NK-92 treated with Interleukin-12 subunit alpha and Interleukin-12 subunit beta, amount 100 ng/mL, for 24 hours (cell line): ENCODE data around the gene NSUN3.
"Not testable (repeated sequence)": the region's sequence is repeated elsewhere in the genome, so short reads cannot be mapped to it uniquely, and the experiment has no call there.

Experiments
- DNase-seq: peaks from one replicate; lab custom pipeline; 2025; lab: John Stamatoyannopoulos, UW

Gene NSUN3

GRCh38 chr3:94069194-94069813 is 6.4 kb downstream of the NSUN3 start:
- no peak for DNase-seq

GRCh38 chr3:94070341-94070911 is 7.6 kb downstream of the NSUN3 start:
- no peak for DNase-seq

GRCh38 chr3:94071713-94072284 is 8.9 kb downstream of the NSUN3 start:
- DNase-seq, result no peak

- DNase-seq, result no peak
Observed at GRCh38 chr3:94076055-94076454, 13.2 kb downstream of the NSUN3 start.

- DNase-seq, result not testable (repeated sequence)
Observed at GRCh38 chr3:94080552-94080951, 17.7 kb downstream of the NSUN3 start.

DNA sequence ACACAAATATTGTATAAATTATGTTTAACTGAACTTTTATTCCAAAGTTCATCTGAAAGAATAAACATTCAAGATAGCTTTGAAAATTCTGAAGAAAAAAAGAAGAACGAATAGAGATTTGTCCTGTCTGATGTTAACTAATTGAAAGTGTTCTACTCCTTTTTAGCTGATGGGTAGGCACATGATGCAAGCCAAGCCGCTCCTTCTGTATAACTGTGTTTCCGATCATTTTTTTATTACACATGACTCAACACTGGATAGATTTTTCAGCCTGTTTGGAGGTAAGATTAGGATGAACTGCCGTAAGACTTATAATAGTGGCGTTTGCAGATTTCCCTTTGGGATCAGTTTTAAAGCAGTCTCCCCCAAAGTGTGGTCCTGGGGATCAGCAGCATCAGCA is 19.0 kb downstream of the NSUN3 start:
- no peak for DNase-seq

DNA sequence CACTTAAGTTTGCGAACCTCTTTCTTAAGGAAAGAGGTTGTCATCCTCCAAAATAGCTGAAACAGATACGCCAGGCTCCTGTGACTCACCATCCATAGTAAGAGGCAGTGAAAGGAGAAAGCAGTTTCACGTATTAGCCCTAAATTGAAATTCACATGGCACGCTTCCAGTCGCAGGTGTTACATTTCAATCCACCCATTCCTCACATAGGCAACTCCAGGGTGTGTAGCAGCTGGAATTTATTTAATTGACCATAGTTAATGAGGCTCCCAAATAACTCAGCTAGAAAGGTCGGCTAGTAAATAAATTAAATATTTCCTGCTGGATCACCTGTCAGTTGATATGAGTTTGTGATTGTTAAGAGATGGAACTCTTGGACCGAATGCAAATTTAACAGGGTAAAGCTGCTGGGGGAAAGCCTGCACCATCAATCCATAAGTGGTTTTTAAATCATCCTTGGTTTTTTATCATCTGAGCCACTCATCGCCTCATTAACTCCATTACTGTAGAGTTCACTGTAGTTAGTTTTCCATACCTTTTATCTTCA is 19.6 kb downstream of the NSUN3 start:
- DNase-seq, result no peak

DNA sequence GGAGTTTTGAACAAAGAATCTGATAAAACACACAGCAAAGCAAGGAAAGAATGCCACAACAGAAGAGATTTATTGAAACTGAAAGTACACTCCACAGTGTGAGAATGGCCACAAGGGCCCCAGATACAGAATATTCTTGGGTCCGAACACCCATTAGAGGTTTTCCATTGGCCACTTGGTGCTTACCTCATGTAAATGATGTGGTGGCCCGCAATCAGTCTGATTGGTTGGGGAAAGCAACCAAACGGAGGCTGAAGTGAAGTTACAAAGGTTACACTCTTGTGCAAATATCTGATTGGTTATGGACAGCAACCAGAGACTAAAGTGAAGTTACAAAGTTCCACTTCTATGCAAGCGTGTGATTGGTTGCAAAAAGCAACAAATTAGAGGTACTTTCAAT is 20.4 kb downstream of the NSUN3 start:
- DNase-seq, result no peak

GRCh38 chr3:94089126-94089525 is 26.3 kb downstream of the NSUN3 start:
- no peak for DNase-seq

DNA sequence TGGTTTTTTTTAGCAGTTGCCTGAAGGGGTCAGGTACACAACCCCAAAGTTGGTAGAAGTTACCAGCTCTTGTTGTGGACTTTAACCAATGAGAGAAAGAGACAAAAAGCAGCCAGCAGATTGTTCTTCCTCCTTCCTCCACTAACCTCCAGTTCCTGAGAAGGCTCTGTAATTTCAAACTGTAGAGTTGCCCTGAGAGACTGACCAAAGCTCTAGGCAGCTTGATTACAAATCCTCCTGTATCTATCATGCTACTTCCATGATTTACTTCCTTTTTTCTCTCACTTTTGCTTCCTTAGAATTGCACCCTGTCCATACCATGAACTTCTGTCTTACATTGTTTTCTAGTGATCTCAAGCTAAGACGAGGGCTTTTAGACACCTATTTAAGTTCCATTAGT is 29.2 kb downstream of the NSUN3 start:
- DNase-seq, result no peak

GRCh38 chr3:94093151-94093550 is 30.3 kb downstream of the NSUN3 start:
- DNase-seq, result no peak

DNA sequence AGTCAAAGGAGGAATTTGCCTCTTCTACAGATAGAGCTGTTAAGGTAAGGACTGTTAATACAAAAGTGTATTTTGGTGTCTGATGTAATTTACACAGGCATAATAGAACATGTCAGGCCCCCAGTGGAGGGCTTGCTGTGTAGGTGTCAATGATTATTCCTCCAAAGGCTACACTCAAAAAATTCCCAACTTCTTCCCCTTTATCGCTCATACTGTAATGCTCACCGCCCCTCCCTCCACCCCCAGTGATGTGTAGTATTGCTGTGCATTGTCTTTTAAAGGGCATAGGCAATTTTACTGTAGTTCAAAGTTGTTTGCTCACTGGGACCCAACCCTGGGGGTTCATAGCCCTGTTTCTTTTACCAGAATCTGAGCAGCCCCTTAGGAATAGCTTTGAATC is 32.2 kb downstream of the NSUN3 start:
- DNase-seq, result no peak

- DNase-seq, result no peak
Observed at GRCh38 chr3:94098452-94098851, 35.6 kb downstream of the NSUN3 start.

DNA sequence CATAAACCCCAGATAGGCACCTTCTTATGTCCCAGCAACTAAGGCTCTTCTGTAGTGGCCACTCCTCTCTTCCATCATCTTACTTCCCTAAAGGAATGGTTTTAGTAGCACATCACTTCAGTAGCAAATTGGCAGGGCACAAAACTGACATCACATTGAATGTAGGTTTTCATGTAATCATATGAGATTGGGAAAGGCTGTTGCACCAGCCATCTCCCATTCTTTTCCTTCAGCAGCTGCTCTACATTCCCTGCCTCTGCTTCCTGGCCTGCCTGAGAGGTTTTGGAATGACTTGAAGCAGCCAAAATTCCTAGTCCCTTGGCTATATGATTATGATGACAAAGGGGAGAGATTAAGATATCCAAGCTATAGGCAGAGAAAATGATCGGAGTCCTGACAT is 36.5 kb downstream of the NSUN3 start:
- DNase-seq, result no peak

DNA sequence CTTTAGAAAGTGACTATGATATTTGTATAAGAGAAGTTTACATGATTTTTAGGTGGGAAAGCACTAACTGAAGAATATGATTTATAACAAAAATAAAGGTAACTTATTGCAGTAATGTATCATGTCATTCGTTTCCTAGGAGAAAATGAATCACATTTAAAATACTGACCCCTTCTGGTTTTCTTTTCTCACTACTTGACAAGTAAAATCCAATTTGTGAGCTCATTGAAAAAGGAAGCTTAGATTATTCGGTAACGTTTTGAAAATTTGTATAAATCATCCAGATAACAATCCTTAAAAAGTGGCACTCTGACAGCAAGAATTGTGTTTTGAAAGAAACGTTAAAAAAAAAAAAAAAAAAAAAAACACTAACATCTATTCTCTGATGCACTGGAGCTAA is 39.0 kb downstream of the NSUN3 start:
- no peak for DNase-seq

- no peak for DNase-seq
Observed at GRCh38 chr3:94106268-94106667, 43.4 kb downstream of the NSUN3 start.

DNA sequence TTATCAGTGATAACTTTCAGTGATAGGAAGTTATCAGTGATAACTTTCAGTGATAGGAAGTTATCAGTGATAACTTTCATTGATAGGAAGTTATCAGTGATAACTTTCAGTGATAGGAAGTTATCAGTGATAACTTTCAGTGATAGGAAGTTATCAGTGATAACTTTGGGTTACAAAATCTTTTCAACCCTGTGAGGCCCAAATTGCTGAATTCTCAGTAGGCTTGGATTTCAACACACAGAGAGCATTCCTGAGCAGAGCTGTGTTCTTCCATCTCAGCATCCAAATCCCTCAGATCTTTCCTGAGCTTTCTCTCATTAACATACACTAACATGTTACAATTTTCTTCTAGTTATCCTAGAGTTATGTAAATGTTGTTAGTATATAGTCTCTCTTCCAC is 47.4 kb downstream of the NSUN3 start:
- not testable (repeated sequence) for DNase-seq

DNA sequence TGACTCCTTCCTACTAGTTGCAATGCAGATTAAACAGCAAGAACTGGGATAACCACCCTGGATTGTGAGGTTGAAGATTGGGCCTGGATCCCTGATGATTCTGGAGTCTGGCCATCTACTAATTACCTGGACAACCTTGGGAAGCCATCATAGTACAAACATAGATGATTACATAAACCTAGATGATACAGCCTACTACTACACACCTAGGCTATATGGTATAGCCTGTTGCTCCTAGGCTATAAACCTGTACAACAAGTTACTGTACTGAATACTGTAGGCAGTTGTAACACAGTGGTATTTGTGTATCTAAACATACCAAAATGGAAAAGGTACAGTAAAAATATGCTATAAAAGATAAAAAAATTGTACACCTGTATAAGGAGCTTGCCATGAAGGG is 48.0 kb downstream of the NSUN3 start:
- DNase-seq, result no peak

DNA sequence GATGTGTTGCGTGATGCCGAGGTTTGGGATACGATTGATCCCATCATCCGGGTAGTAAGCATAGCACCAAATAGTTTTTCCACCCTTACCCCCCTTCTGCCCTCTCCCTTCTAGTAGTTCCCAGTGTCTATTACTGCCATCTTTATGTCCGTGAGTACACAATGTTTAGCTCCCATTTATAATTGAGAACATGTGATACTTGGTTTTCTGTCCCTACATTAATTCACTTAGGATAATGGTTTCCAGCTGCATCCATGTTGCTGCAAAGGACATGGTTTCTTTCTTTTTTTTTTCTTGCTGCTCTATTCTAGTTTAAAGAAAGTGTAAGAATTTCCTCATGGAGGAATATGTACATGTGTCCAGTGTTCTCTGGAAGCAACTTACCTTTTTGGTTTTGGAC is 51.8 kb downstream of the NSUN3 start:
- no peak for DNase-seq

GRCh38 chr3:94115482-94115881 is 52.6 kb downstream of the NSUN3 start:
- no peak for DNase-seq

DNA sequence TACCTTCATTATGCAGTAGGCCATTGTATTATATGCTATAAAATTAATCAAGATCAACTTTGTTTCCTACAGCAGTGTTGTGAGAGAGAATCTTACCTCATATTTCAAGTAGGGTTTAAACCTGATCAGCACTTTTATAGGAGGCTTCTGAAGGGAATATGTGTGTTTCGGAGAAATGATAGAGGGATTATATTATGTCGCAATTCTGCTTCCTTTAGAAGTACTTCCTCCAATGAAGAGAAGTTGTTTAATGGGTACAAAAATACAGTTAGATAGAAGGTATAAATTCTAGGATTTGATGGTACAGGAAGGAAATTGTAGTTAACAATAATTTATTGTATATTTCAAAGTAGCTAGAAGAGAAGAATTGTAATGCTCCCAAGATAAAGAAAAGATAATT is 54.9 kb downstream of the NSUN3 start:
- no peak for DNase-seq

DNA sequence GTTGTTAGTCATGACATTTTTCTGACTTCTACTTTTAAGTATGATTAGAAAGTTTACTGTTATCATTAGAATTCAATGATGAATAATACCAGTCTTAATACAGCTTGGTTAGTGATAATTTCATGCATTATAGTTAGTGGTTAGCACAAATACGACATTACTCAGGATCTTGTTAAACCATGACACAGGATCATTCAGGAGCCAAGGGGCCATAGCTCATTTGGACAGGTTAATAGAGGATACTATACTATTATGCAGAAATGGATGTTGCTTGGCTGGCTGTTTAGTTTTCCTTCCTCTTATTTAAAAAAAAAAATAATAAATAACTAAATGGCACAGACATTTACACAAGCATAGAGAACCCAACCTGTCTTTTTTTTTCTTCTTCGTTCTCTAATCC is 55.5 kb downstream of the NSUN3 start:
- no peak for DNase-seq

- no peak for DNase-seq
Observed at GRCh38 chr3:94121161-94121560, 58.3 kb downstream of the NSUN3 start.

DNA sequence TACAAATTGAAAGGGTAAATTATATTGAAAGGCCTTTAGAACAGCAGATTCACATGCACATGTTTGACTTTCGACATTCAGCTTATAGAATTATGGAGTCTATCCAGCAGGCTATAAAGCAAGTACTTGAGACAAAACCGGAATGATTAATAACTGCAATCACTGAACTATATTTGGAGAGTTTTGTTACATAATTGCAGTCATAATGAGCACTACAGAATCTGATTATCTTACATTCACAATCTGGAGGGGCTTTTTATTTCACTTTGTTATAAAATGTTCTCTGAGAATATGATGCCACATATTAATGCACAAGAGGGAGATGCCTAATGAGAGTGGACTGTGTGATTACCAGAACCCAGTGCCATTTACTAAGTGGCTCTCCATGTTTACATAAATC is 64.3 kb downstream of the NSUN3 start:
- no peak for DNase-seq
